ENCODE results near the gene MPP4.

DNA sequence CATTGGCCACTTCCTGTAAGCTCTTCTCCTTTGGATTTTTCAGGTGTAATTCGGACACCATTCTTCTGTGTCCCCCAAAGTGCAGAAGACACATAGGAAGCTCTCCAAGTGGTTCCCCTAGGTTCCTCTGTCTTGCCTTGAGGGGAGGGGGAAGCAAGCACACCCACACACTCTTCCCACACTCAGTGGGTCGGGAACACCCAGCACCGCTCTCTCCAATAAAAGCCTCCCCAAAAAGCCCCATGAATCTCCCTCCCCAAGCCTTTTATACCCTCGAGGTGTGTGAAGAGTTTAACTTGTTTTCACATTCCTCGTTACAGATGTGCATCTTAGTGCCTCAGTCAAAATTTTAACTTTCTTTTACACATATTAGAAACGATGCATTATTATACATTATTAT lies 45.2 kb downstream of the MPP4 start:
- TF ChIP-seq CTCF (IDR thresholded peaks at IDR 0.05) (no peak), ESRRA (CRISPR knock-in tag; IDR thresholded peaks at IDR 0.05; ENCODE audit: borderline replicate concordance) (no peak), ATF1 (CRISPR knock-in tag; IDR thresholded peaks at IDR 0.05) (no peak), TEAD4 (CRISPR knock-in tag; IDR thresholded peaks at IDR 0.05) (no peak), ETV6 (CRISPR knock-in tag; IDR thresholded peaks at IDR 0.05) (no peak), FOXK1 (CRISPR knock-in tag; IDR thresholded peaks at IDR 0.05) (no peak), FOXP4 (CRISPR knock-in tag; IDR thresholded peaks at IDR 0.05) (no peak), JUN (CRISPR knock-in tag; IDR thresholded peaks at IDR 0.05) (no peak)
- TF ChIP-seq, protein P1, sequence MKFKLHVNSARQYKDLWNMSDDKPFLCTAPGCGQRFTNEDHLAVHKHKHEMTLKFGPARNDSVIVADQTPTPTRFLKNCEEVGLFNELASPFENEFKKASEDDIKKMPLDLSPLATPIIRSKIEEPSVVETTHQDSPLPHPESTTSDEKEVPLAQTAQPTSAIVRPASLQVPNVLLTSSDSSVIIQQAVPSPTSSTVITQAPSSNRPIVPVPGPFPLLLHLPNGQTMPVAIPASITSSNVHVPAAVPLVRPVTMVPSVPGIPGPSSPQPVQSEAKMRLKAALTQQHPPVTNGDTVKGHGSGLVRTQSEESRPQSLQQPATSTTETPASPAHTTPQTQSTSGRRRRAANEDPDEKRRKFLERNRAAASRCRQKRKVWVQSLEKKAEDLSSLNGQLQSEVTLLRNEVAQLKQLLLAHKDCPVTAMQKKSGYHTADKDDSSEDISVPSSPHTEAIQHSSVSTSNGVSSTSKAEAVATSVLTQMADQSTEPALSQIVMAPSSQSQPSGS (CRISPR knock-in tag; IDR thresholded peaks at IDR 0.05; ENCODE audit: borderline replicate concordance, low read depth) = no peak
- TF ChIP-seq, protein P2, sequence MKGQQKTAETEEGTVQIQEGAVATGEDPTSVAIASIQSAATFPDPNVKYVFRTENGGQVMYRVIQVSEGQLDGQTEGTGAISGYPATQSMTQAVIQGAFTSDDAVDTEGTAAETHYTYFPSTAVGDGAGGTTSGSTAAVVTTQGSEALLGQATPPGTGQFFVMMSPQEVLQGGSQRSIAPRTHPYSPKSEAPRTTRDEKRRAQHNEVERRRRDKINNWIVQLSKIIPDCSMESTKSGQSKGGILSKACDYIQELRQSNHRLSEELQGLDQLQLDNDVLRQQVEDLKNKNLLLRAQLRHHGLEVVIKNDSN (CRISPR knock-in tag; IDR thresholded peaks at IDR 0.05) = no peak
- TF ChIP-seq, protein P3, sequence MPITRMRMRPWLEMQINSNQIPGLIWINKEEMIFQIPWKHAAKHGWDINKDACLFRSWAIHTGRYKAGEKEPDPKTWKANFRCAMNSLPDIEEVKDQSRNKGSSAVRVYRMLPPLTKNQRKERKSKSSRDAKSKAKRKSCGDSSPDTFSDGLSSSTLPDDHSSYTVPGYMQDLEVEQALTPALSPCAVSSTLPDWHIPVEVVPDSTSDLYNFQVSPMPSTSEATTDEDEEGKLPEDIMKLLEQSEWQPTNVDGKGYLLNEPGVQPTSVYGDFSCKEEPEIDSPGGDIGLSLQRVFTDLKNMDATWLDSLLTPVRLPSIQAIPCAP (CRISPR knock-in tag; IDR thresholded peaks at IDR 0.05) = no peak
- TF ChIP-seq, protein P4, sequence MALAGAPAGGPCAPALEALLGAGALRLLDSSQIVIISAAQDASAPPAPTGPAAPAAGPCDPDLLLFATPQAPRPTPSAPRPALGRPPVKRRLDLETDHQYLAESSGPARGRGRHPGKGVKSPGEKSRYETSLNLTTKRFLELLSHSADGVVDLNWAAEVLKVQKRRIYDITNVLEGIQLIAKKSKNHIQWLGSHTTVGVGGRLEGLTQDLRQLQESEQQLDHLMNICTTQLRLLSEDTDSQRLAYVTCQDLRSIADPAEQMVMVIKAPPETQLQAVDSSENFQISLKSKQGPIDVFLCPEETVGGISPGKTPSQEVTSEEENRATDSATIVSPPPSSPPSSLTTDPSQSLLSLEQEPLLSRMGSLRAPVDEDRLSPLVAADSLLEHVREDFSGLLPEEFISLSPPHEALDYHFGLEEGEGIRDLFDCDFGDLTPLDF (CRISPR knock-in tag; IDR thresholded peaks at IDR 0.05) = no peak
- TF ChIP-seq, protein P5, sequence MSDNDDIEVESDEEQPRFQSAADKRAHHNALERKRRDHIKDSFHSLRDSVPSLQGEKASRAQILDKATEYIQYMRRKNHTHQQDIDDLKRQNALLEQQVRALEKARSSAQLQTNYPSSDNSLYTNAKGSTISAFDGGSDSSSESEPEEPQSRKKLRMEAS (CRISPR knock-in tag; IDR thresholded peaks at IDR 0.05) = no peak

Measured in WTC11 (cell line).